Measurements from ENCODE around the gene CNGA2. TPM values are rescaled to one million over a fixed set of nuclear protein-coding genes. Genes with fewer than 3 reads are reported as not detected.

Gene CNGA2
- total and polyA plus RNA-seq, 2 of the 4 experiments (the other 2 are of a cell fraction): not detected

DNA sequence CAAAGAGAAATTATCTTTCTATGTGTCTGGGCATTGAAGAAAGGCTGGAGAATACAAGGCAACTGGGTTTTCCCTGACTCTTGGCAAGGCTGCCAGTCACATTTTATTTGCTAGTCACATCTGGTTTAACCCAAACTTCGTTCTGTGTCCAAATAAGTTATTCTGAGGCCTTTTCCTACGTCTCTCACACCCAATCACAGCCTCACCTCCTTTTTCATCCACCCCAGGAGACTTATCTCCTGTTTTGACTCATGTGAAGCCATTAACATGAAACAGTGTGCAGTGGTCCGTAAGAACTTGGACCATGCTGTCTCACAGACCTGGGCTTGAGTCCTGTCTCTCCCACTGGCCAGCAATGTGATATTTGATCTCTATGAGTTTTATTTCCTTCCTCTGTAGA, 59.3 kb downstream of the CNGA2 start:
- DNase-seq (no peak), ATAC-seq (ENCODE audit: low read depth) (no peak)
- no TSS peak for BruUV-seq (replicated peaks)
- Histone ChIP-seq H2BK15ac (ENCODE audit: low read depth, low read length) (no peak overlapping the region), H3K79me1 (ENCODE audit: low read depth in 1 of 2, low read length in 2 of 2) (no peaks in the 10 kb centered on the region), H4K8ac (ENCODE audit: low read depth in 2 of 2, low read length in 2 of 2) (no peak overlapping the region), H3K4me2 (ENCODE audit: low read depth, low read length) (no peak overlapping the region), H3K56ac (ENCODE audit: extremely low read depth, insufficient read depth, low read length) (no peak overlapping the region), H2AFZ (replicated peaks; ENCODE audit: low read length, poor library complexity) (no peak overlapping the region), H4K20me1 (ENCODE audit: insufficient read depth, low read length) (no peaks in the 10 kb centered on the region), H3K18ac (ENCODE audit: low read depth, low read length) (no peak overlapping the region), H3K9ac (ENCODE audit: low read depth, low read length) (no peak overlapping the region), H3K9me1 (ENCODE audit: insufficient read depth, low read length) (no peaks in the 10 kb centered on the region), H2BK5ac (ENCODE audit: low read depth, low read length, poor library complexity, severe bottlenecking) (no peak overlapping the region), H3K4ac (ENCODE audit: low read depth, low read length) (no peak overlapping the region), H2BK120ac (ENCODE audit: low read depth, low read length) (no peak overlapping the region), H2AK5ac (ENCODE audit: low read depth, low read length) (no peak overlapping the region), H3K27me3 (ENCODE audit: control insufficient read depth, insufficient read depth, low read length) (no peaks in the 10 kb centered on the region), H3K27ac (ENCODE audit: insufficient read depth, low read length) (no peak overlapping the region), H2BK20ac (ENCODE audit: low read depth, low read length) (no peak overlapping the region), H3K4me3 (ENCODE audit: insufficient read depth, low read depth, low read length) (no peak overlapping the region), H2AK9ac (replicated peaks; ENCODE audit: low read depth, low read length, poor library complexity) (no peak overlapping the region), H3K23ac (ENCODE audit: low read depth, low read length) (no peak overlapping the region), H4K5ac (ENCODE audit: low read depth, low read length) (no peak overlapping the region), H4K91ac (ENCODE audit: insufficient read depth, low read depth, low read length) (no peak overlapping the region), H3K4me1 (ENCODE audit: control insufficient read depth, insufficient read depth, low read length) (no peaks in the 10 kb centered on the region), H3K9me3 (ENCODE audit: control insufficient read depth, insufficient read depth, low read length) (peaks cover 10% of the 10 kb centered on the region), H3K36me3 (ENCODE audit: control insufficient read depth, insufficient read depth, low read length) (no peaks in the 10 kb centered on the region), H3K14ac (replicated peaks; ENCODE audit: low read depth, low read length) (no peak overlapping the region)
- in situ Hi-C loops (cut with MboI; ENCODE audit: low sequenced_read_pairs): no loop called here
- dilution Hi-C loops (cut with HindIII; ENCODE audit: low sequenced_read_pairs, unreplicated experiment): no loop called here
- intact Hi-C loops (cut with micrococcal nuclease): no loop called here
- TF ChIP-seq BHLHE40 (IDR thresholded peaks at IDR 0.05; ENCODE audit: low read depth, low read length) (no peak), FOS (IDR thresholded peaks at IDR 0.05; ENCODE audit: low read depth, low read length) (no peak), NFE2L2 (IDR thresholded peaks at IDR 0.05; ENCODE audit: low read depth, low read length) (no peak)
- 0% methylated on average over 1 of the region's 3 CpGs; no CpG with 5 or more reads in 1 of the 2 experiments for WGBS, 2 experiments (ENCODE audit: extremely low coverage in 2 of 2, insufficient read length in 1 of 2)
- ChIA-PET POLR2A (ENCODE audit: unreplicated experiment) (no interaction called here), CTCF (no interaction called here)

Other genes with a start within 250 kb of the CNGA2 start
- gene PASD1, start 171.1 kb upstream of the CNGA2 start, total RNA-seq (2012; rRNA removed): not detected in 2 replicates
- gene PASD1, start 171.1 kb upstream of the CNGA2 start, polyA plus RNA-seq (2012; rRNA removed): not detected in 2 replicates
- not detected in 2 replicates for gene PRRG3, start 39.3 kb upstream of the CNGA2 start, total RNA-seq (2012; rRNA removed)
- gene PRRG3, start 39.3 kb upstream of the CNGA2 start, polyA plus RNA-seq (2012; rRNA removed): not detected in 2 replicates
- gene FATE1, start 18.7 kb upstream of the CNGA2 start, total RNA-seq (2012; rRNA removed): not detected in 2 replicates
- gene FATE1, start 18.7 kb upstream of the CNGA2 start, polyA plus RNA-seq (2012; rRNA removed): not detected in 2 replicates
- not detected in 2 replicates for gene MAGEA4, start 178.1 kb downstream of the CNGA2 start, total RNA-seq (2012; rRNA removed)
- not detected in 2 replicates for gene MAGEA4, start 178.1 kb downstream of the CNGA2 start, polyA plus RNA-seq (2012; rRNA removed)
- 1.3 and 1.9 TPM in 2 replicates for gene GABRE, start 239.9 kb downstream of the CNGA2 start, total RNA-seq (2012; rRNA removed)
- gene GABRE, start 239.9 kb downstream of the CNGA2 start, polyA plus RNA-seq (2012; rRNA removed): 1.2 and 1.6 TPM in 2 replicates

All from IMR-90 (cell line).